SK-N-SH (cell line): ENCODE measurements around the gene CNTFR. TPM values are rescaled to one million over a fixed set of nuclear protein-coding genes. Genes with fewer than 3 reads are reported as not detected.

Experiments
- CTCF ChIA-PET: fragments of 300-600, 350-600 bp; formaldehyde crosslinking; extraction: SDS; loops from one replicate; lab custom pipeline; 2021; lab: Yijun Ruan, JAX
- POLR2A ChIA-PET: fragments of 350-600 bp; sonication (Branson Sonifier 250); formaldehyde crosslinking; extraction: SDS; loops from one replicate; lab custom pipeline; 2020; ENCODE audit warnings: antibody characterized with exemption, inconsistent platforms; lab: Yijun Ruan, JAX
- DNase-seq: peaks from one replicate; pipeline ENCODE4 v3.0.0; 2012
- H2AFZ ChIP-seq: fragments of 200-600 bp; sonication (generic); 2 replicates; pipeline ENCODE4 v1.8.1; 2016; ENCODE audit warnings: antibody characterized with exemption, mild to moderate bottlenecking, low read depth
- H3F3A ChIP-seq: fragments of 200-600 bp; sonication (generic); replicated peaks from 2 replicates; pipeline ENCODE3; 2016; ENCODE audit warnings: antibody characterized with exemption, mild to moderate bottlenecking; ENCODE audit not compliant: insufficient read depth
- H3K27ac ChIP-seq, 2 experiments: fragments of 200-500 bp in 1 of 2; fragments of 200-600 bp in 1 of 2; sonication (Bioruptor generic) in 1 of 2; sonication (generic), shearing (Covaris generic) in 1 of 2; 2 replicates each; pipeline versions ENCODE4 v1.5.1 to v1.6.1; 2014 to 2016; ENCODE audit warnings: low read depth in 2 of 2, inconsistent platforms in 1 of 2, low read length in 1 of 2, mild to moderate bottlenecking in 1 of 2, mixed read lengths in 1 of 2
- H3K27me3 ChIP-seq: fragments of 200-600 bp; sonication (generic), shearing (Covaris generic); 2 replicates; pipeline ENCODE4 v1.6.1; 2016; ENCODE audit warnings: mixed run types; ENCODE audit not compliant: insufficient read depth
- H3K36me3 ChIP-seq, 2 experiments: fragments of 200-500 bp in 1 of 2; fragments of 200-600 bp in 1 of 2; sonication (Bioruptor generic) in 1 of 2; sonication (generic) in 1 of 2; replicated peaks in 1 of 2; 2 replicates each; pipeline versions ENCODE3 to v1.5.1; 2014 to 2016; ENCODE audit warnings: low read length in 1 of 2, mild to moderate bottlenecking in 1 of 2; ENCODE audit not compliant: insufficient read depth in 2 of 2, control insufficient read depth in 1 of 2
- H3K4me1 ChIP-seq, 2 experiments: fragments of 200-500 bp in 1 of 2; fragments of 200-600 bp in 1 of 2; sonication (Bioruptor generic) in 1 of 2; sonication (generic), shearing (Covaris generic) in 1 of 2; 2 replicates each; pipeline versions ENCODE4 v1.5.1 to v1.6.1; 2014 to 2016; ENCODE audit warnings: low read depth in 1 of 2, low read length in 1 of 2, mixed run types in 1 of 2; ENCODE audit not compliant: insufficient read depth in 2 of 2, control insufficient read depth in 1 of 2
- H3K4me2 ChIP-seq: fragments of 200-600 bp; sonication (generic), shearing (Covaris generic); 2 replicates; pipeline ENCODE4 v1.6.1; 2017; ENCODE audit warnings: mixed run types
- H3K4me3 ChIP-seq, 2 experiments: fragments of 200-500 bp in 1 of 2; fragments of 200-600 bp in 1 of 2; sonication (Bioruptor generic) in 1 of 2; sonication (generic), shearing (Covaris generic) in 1 of 2; 2 replicates each; pipeline versions ENCODE4 v1.5.1 to v1.8.1; 2014 to 2016; ENCODE audit warnings: low read depth in 2 of 2, inconsistent platforms in 1 of 2, low read length in 1 of 2, mild to moderate bottlenecking in 1 of 2, mixed read lengths in 1 of 2, moderate library complexity in 1 of 2
- H3K79me2 ChIP-seq: fragments of 200-600 bp; sonication (generic); 2 replicates; pipeline ENCODE4 v1.8.1; 2017; ENCODE audit warnings: mild to moderate bottlenecking; ENCODE audit not compliant: insufficient read depth
- H3K9ac ChIP-seq: fragments of 200-600 bp; sonication (generic); 2 replicates; pipeline ENCODE4 v1.6.1; 2017; ENCODE audit warnings: mixed run types
- H3K9me2 ChIP-seq: fragments of 200-600 bp; sonication (generic); 2 replicates; pipeline ENCODE4 v1.6.1; 2017; ENCODE audit warnings: mixed run types
- H3K9me3 ChIP-seq: fragments of 200-600 bp; sonication (generic); 2 replicates; pipeline ENCODE4 v1.6.1; 2017; ENCODE audit warnings: mixed run types, mild to moderate bottlenecking, moderate library complexity
- H4K20me1 ChIP-seq: fragments of 200-600 bp; sonication (generic); 2 replicates; pipeline ENCODE4 v1.6.1; 2017; ENCODE audit warnings: mild to moderate bottlenecking, mixed run types; ENCODE audit not compliant: insufficient read depth
- CTCF ChIP-seq: fragments of 200-600 bp; sonication (generic); IDR thresholded peaks from 2 replicates; pipeline ENCODE4 v1.6.1; 2017; ENCODE audit warnings: antibody characterized with exemption, mild to moderate bottlenecking, moderate library complexity
- EP300 ChIP-seq, 2 experiments: IDR thresholded peaks; 2 replicates each; pipeline versions ENCODE4 v1.4.0 to v1.6.1; 2012; ENCODE audit warnings: borderline replicate concordance in 1 of 2, low read depth in 1 of 2, low read length in 1 of 2
- FOXJ3 ChIP-seq: sonication (generic); formaldehyde crosslinking; IDR thresholded peaks from 2 replicates; pipeline ENCODE4 v1.5.1; 2020; ENCODE audit warnings: mild to moderate bottlenecking, missing genetic modification reagents
- GABPA ChIP-seq: IDR thresholded peaks from 2 replicates; pipeline ENCODE4 v1.4.0; 2012; ENCODE audit warnings: low read depth, mild to moderate bottlenecking
- MXI1 ChIP-seq: IDR thresholded peaks from 2 replicates; pipeline ENCODE4 v1.6.1; 2012; ENCODE audit warnings: mild to moderate bottlenecking, low read depth, low read length, improper control_type of control experiment
- NFIC ChIP-seq: IDR thresholded peaks from 2 replicates; pipeline ENCODE4 v1.4.0; 2012; ENCODE audit warnings: borderline replicate concordance
- POLR2AphosphoS5 ChIP-seq: IDR thresholded peaks from 2 replicates; pipeline ENCODE4 v1.6.1; 2012; ENCODE audit warnings: low read depth, low read length
- RAD21 ChIP-seq: IDR thresholded peaks from 2 replicates; pipeline ENCODE4 v1.6.1; 2012; ENCODE audit warnings: mild to moderate bottlenecking, low read length
- SIN3A ChIP-seq: IDR thresholded peaks from 2 replicates; pipeline ENCODE4 v1.6.1; 2012; ENCODE audit warnings: low read depth, mild to moderate bottlenecking, low read length, moderate library complexity, borderline replicate concordance
- SMC3 ChIP-seq: IDR thresholded peaks from 2 replicates; pipeline ENCODE4 v1.6.1; 2012; ENCODE audit warnings: low read depth, low read length, improper control_type of control experiment
- TCF12 ChIP-seq: IDR thresholded peaks from 2 replicates; pipeline ENCODE4 v1.4.0; 2012
- TEAD4 ChIP-seq: IDR thresholded peaks from 2 replicates; pipeline ENCODE4 v1.4.0; 2012; ENCODE audit warnings: mild to moderate bottlenecking, borderline replicate concordance; ENCODE audit not compliant: insufficient read depth
- USF1 ChIP-seq: IDR thresholded peaks from 2 replicates; pipeline ENCODE4 v1.4.0; 2012; ENCODE audit warnings: low read depth, borderline replicate concordance
- WGBS: methylation state at CpG from one replicate; pipeline ENCODE4 v1.1.6; 2017; ENCODE audit warnings: low lambda C conversion rate; 5-methylcytosine and 5-hydroxymethylcytosine counted together
- polyA plus RNA-seq, 3 experiments: library from polyadenylated mRNA; depleted of rRNA; stranded (reverse); fragments of >200 nt; gene quantifications; 2 replicates each; pipeline ENCODE4 v1.2.3, GENCODE V29; 2012
- TF ChIP-seq, protein P1 (sequence below): fragments of 150-350 bp; IDR thresholded peaks from 2 replicates; pipeline ENCODE4 v1.6.1; 2016; ENCODE audit warnings: mild to moderate bottlenecking, low read depth, low read length

The CNTFR gene
- polyA plus RNA-seq, 1 of the 3 experiments (the other 2 are of a cell fraction), result 1.8 TPM

DNA sequence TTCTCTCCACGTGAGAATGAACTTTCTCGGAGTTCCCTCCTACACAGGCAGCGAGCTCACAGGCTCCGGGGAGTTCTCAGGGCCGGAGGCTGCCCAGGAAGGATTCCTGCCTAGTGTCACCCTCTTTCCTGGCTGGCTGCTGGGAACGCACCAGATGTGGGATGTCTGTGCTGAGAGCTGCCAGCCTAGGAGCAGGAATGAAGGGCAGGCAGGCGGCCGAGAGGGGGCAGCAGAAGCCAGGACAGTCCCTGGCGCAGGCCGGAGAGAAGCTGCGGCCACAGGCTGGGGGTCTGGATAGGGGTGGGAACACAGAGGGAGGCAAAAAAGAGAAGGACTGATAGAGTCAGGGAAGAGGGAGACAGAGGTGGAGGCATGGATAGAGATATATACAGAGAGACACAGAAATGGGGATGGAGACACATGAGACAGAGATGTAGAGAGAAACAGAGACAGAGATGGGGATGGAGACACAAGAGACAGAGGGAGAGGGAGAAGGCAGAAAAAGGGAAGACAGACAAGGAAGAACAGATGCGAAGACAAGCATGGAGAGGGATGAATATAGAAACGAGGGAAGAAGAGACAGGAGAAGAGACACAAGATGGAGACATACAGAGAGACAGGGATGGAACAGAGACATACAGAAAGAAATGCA is 41.4 kb downstream of the CNTFR start (continued):
- TF ChIP-seq TCF12 (no peak; the same call in 1 of the 2 replicates), SIN3A (no peak), USF1 (no peak), MXI1 (peak; percentile 58; the same call in 1 of the 2 replicates), NFIC (no peak)

- Histone ChIP-seq H3K9me3 (no peaks in the 10 kb centered on the region), H3K9ac (no peak overlapping the region), H3K27me3 (peaks cover 5% of the 10 kb centered on the region; the same call in 1 of the 2 replicates)
- TF ChIP-seq POLR2AphosphoS5 (no peak), TEAD4 (no peak), TCF12 (no peak), RAD21 (peak; percentile 67), SMC3 (peak; percentile 81), CTCF (peak; percentile 79), GABPA (no peak), EP300 (IDR thresholded peaks at IDR 0.05; ENCODE audit: borderline replicate concordance in 1 of 2, low read depth in 1 of 2, low read length in 1 of 2) (no peak), FOXJ3 (no peak)
- TF ChIP-seq, protein P1, sequence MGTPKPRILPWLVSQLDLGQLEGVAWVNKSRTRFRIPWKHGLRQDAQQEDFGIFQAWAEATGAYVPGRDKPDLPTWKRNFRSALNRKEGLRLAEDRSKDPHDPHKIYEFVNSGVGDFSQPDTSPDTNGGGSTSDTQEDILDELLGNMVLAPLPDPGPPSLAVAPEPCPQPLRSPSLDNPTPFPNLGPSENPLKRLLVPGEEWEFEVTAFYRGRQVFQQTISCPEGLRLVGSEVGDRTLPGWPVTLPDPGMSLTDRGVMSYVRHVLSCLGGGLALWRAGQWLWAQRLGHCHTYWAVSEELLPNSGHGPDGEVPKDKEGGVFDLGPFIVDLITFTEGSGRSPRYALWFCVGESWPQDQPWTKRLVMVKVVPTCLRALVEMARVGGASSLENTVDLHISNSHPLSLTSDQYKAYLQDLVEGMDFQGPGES, result no peak
- TF ChIP-seq, all 33 proteins: peak for 3
- no peaks in the 10 kb centered on the region for H3K9me2 ChIP-seq
- peak overlapping the region in 1 of 2 experiments; percentile 74; a peak in 2 of 4 replicates for H3K27ac ChIP-seq
- no peaks in the 10 kb centered on the region for H3K79me2 ChIP-seq
- peaks cover 0 to 37% of the 10 kb centered on the region in 2 experiments; a peak in 1 of 4 replicates for H3K4me1 ChIP-seq
- H3F3A ChIP-seq, result no peaks in the 10 kb centered on the region
- WGBS, result 50% methylated on average over 14 of the region's 16 CpGs
- H4K20me1 ChIP-seq, result no peaks in the 10 kb centered on the region
- ChIA-PET CTCF (interaction anchor here (0.6 to 18.0 kb wide), 67 partner anchors 8 to 269 kb away, joined by 3 to 507 read pairs (median 6); partner anchors contain the start of genes CNTFR, DCTN3, DNAI1 and ENHO), POLR2A (no interaction called here)
- no peak overlapping the region for H3K4me2 ChIP-seq
- DNase-seq, result peak; percentile 65
- H3K4me3 ChIP-seq, result peak overlapping the region in 1 of 2 experiments; percentile 40; a peak in 1 of 4 replicates
- H2AFZ ChIP-seq, result no peak overlapping the region
- H3K36me3 ChIP-seq, result no peaks in the 10 kb centered on the region
These were observed 42.4 kb downstream of the CNTFR start for GRCh38 chr9:34546834-34547827.
